Skin of body (tissue), 2 donors: ENCODE results near the gene TSPAN14. TPM values are rescaled to one million over a fixed set of nuclear protein-coding genes. Genes with fewer than 3 reads are reported as not detected.
"Not testable (repeated sequence)": the region's sequence is repeated elsewhere in the genome, so short reads cannot be mapped to it uniquely, and the experiment has no call there.

ENCODE experiments used
- DNase-seq: peaks from one replicate; lab custom pipeline; 2025; lab: John Stamatoyannopoulos, UW
- total RNA-seq: library from RNA; depleted of rRNA; stranded (reverse); fragments of >200 nt; gene quantifications from one replicate; pipeline ENCODE4 v1.2.3, GENCODE V29; 2014

The TSPAN14 gene
- total RNA-seq, 1 donor from 2014 or later: 24.1 TPM

DNA sequence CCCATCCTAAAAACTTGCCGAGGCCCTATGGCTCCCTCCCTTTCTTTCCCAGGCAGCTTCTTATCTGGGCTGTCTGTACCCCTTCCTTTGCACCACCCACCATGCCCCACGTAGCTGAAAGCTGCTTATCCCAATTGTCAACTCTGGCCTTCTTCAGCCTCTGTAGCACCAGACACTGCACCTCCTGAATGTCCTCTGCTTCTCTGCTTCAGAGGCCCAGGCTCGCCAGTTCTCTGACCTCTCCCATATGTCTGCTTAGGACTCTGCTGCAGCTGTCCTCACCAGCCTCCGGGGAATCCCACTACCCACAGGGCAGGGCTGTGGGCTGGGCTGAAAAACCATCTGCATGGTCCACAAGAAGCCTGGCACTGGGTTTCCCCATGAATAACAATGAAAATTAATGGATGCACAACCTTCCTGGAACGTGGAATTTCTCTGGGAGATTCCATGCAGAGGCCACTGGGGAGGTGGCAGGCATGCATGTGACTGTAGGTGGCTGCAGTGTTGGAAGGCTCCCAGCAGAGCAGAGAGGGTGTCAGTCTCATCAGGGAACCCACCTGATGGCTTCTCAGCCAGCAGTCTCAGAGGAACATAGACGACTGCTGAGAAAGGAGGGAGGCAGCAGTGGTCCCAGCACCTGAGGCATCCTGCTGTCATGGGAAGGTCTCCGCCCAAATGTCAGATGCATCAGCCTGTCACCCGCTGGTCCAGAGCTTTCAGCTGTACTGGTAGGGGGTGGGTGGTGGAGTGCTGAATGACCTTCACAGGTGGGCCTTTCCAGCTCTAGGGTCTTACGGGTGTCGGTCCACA is 66.8 kb downstream of the TSPAN14 start:
- no peak for DNase-seq

DNA sequence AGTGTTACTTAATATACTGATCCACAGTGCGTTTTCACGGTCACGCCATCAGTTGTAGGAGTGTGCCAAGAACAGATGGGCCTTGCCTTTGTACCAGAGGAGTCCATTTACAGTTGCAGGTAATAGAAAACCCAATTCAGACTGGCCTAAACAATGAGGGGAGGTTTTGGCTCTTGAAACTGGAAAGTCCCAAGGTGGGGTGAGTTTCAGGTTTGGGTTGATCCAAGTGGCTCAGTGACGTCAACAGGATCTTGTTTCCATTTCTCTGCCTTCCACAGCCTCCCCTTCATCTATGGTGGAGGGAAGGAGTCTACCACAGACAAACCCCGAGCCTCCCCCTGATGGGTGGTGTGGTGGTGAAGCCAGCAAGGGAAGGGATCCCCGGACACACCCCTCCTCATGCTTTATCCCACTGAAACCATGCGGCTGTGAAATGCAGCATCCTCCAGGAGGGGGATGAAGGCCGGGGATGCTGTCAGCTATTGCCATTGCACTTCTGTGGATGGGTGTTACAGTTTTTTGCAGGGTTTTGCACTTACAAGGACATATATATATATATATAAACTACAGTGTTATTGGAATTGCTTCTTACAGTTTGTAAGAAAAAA is 68.8 kb downstream of the TSPAN14 start:
- DNase-seq: no peak

DNA sequence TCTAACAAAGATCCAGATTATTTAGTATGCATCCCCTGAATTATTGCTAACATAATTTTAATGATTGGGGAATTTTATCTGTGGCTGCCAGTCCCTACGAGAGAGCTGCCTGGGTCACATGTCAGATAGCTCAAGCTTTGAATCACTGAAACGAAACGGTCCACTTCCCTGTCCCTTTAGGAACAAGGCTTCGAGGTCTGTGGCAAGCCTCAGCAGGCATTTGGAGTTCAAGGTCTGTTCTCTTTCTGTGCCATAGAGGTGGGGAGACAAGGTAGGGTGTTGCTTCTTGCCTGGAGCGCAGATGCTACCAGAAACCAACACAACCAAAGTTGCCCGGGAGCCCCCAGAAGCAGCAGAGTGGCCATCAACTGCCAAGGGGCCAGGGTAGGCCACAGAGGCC is 69.7 kb downstream of the TSPAN14 start:
- DNase-seq: no peak

DNA sequence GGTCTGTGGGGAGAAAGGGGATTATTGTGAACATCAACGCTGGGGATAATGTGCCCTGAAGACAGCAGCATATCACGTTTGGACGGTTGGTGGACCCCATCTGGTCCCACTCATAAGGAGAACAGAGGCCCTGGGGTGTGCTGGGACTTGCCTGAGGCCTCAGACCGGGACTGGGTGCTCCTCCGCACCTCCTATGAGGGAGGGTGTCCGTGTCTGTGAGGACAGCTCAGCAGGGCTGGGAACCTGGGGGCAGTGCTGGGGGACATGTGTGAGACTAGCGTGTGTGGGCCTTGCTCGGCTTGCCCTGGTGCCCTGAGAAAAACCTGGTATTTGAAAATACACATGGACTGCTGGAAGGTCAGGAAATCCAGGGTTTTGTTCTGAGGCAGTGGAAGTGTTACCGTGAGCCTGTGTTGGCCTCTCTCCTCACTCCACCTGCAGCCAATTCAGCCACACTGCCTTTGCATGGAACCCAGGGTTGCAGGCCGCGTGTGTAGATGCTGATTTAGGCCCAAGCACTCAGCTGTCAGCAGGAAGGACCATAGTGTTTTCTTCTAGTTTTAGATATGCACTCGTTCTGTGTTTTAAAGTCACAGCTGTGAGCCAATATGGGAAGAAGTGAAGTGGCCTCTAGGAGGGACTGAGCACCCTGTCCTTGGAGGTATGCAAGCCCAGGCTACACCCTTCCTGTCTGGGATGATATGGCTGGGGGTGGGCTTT is 70.2 kb downstream of the TSPAN14 start:
- DNase-seq: no peak

DNA sequence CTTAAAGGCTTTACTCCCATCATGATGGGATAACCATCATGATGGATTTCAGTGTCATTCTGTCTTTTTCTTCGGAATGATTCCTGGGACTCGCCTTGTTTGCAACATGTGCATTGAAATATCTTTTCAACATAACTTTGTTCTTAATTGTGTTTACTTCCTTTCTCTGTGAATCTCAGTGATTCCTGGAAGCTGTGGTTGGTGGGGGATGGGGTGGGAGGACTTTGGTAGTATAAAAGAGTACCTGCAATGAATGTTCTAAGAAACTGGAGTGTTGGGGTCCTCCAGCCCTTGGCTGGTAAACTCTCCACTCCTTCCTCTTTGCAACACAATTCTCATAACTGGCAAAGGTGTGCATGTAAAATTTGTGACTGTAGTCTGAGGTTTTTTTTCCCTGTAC is 72.1 kb downstream of the TSPAN14 start:
- no peak for DNase-seq

DNA sequence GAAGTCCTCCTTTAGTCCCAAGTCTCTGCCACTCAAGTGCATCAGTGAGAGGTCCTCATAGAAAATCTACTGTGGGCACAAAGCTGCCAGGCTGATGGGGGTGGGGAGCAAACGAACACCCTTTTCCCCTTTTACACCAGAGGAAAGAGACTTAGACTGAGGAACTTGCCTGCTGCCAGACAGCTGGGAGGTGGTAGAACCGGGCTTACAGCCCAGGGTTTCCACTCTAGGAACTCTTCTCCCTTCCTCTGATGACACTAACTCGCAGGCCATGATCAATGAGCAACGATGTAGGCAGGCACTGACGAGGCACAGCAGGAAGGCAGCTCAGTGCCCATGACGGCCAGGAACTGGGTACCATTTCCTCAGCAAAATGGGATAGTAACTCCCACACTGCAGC is 72.6 kb downstream of the TSPAN14 start:
- no peak for DNase-seq

GRCh38 chr10:80528185-80528700 is 74.1 kb downstream of the TSPAN14 start:
- DNase-seq: no peak

DNA sequence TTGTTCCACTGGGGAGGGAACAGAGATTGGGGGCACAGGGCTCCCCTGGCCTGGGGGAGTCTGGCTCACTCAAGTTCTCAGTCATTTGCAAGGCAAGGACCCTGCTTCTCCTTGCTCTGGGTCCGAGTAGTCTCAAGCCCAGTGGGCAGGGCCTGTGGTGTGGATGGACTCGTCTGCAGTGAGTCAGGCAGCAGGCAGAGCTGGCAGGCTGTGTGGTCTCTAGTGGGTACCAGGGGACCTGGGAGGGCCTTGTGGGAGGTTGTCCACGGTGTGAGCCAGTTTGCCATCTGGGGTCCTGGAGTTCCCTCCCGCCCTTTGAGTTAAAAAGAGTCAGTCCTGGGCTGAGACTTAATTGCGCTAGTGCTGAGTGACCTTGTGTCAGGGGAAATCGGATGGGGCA is 74.8 kb downstream of the TSPAN14 start:
- DNase-seq: no peak

DNA sequence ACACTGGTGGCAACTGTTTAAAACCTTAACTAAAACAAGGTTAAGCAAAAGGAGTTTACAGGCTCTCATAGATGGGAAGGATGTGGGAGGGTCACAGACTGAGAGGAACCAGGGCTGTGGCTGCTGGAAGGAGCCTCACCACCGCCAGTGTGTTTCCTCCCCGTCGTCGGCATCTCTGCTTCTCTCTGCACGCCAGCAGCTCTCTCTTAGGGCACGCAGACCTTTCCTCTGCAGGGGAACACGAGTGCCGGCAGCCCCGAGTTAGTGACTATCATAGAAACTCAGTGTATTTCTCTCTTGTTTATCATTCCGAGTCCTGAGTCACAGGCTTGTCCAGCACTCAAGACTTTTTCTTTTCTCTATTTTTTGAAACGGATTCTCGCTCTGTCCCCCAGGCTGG is 75.5 kb downstream of the TSPAN14 start:
- no peak for DNase-seq

DNA sequence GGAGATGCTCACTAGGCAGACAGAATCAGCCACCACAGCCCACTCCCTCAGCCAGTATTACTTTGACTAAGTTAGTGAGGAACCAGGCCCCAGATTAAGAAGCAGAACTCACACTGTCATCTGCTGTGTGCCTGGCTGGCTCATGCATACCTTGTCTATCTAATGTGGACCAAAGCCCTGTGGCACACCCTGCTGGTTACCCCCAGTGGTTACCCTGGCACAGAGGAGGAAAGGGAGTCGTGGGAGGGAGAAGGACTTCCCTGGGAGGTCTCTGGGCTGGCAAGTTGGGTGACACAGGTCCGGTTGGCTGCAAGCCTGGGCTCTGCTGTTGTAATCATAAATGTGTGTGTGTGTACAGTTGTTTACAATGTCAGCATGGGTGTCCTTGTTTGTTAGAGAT is 76.1 kb downstream of the TSPAN14 start:
- DNase-seq: no peak

GRCh38 chr10:80530816-80531215 is 76.7 kb downstream of the TSPAN14 start:
- no peak for DNase-seq

DNA sequence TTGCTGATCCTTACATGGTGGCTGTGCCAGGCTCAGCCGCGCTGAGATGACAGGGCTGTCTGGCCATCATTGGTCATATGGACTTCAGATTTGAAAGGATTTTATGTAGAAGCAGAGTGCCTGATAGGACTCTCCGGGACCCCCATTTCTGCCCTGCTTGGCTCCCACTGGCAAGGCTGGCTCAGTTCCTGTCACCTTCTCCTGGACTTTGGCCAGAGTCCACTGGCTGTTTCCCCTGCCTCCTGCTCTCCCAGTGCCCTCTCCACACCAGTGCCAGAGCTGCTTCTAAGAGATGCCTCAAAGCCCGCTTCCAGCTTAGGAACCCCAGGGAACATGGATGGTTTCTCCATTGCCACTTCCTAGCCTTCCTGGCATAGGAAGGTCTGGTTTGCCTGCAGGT is 78.5 kb downstream of the TSPAN14 start:
- no peak for DNase-seq

DNA sequence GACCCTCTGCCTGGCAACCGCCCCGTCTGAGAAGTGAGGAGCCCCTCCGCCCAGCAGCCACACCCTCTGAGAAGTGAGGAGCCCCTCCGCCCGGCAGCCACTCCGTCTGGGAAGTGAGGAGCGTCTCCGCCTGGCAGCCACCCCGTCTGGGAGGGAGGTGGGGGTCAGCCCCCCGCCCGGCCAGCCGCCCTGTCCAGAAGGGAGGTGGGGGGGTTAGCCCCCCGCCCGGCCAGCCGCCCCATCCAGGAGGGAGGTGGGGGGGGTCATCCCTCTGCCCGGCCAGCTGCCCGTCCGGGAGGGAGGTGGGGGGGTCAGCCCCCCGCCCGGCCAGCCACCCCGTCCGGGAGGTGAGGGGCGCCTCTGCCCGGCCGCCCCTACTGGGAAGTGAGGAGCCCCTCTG is 79.9 kb downstream of the TSPAN14 start:
- DNase-seq: not testable (repeated sequence)

- not testable (repeated sequence) for DNase-seq
Observed at GRCh38 chr10:80534646-80535045, 80.5 kb downstream of the TSPAN14 start.

- no peak for DNase-seq
Observed at GRCh38 chr10:80535671-80536360, 81.7 kb downstream of the TSPAN14 start.

GRCh38 chr10:80536361-80536835 is 82.3 kb downstream of the TSPAN14 start:
- no peak for DNase-seq

DNA sequence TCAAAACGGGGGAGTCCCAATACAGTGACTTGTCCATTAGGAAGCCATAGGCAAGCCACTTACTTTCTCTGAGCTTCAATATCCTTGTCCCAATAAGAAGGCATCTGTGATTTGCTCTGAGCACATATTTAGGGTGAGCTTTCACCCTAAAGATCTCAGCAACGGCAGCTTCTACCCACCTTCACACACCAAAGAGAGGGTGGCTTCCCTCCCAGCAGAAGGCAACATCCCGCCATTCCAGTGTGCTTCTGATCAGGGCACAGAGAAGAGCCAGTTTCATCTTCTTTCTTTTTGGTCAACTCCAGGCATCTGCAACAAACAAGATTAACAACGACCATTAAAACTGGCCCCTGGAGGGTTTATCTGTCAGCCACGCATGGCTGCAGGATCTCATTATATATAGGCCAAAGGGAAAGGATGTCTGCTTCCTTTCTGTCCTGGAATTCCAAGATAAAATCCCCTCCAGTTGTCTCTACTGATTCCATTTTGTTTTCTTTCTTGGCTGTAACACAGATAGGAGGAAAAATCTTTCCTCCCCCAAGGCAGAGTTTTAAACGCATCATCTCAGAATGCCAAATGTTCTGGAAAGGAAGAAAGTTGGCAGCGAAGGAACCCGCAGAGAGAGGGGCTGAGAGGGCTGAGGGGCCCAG is 83.1 kb downstream of the TSPAN14 start:
- DNase-seq: no peak

- DNase-seq: no peak
Observed at GRCh38 chr10:80537736-80538480, 83.8 kb downstream of the TSPAN14 start, which contains the start of gene SH2D4B. SH2D4B (plus strand) TSS chr10:80537902; CDS start chr10:80538332, 430 bp downstream.

GRCh38 chr10:80538481-80539185 is 84.5 kb downstream of the TSPAN14 start:
- no peak for DNase-seq
